ENCODE measurements around the gene AEN.
"Not testable (repeated sequence)": the region's sequence is repeated elsewhere in the genome, so short reads cannot be mapped to it uniquely, and the experiment has no call there.

DNA sequence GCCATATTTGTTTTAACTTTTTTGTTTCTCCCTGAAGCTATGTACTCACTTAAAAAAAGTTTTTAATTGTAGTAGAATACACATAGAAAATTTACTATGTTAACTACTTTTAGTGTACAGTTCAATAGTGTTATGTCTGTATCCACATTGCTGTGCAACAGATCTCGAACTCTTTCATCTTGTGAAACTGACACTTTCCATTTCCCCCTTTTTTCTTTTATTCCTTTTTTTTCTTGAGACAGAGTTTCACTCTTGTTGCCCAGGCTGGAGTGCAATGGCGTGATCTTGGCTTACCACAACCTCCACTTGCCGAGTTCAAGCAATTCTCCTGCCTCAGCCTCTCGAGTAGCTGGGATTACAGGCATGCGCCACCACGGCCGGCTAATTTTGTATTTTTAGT, 11.7 kb downstream of the AEN start:
- TF ChIP-seq, protein P1, sequence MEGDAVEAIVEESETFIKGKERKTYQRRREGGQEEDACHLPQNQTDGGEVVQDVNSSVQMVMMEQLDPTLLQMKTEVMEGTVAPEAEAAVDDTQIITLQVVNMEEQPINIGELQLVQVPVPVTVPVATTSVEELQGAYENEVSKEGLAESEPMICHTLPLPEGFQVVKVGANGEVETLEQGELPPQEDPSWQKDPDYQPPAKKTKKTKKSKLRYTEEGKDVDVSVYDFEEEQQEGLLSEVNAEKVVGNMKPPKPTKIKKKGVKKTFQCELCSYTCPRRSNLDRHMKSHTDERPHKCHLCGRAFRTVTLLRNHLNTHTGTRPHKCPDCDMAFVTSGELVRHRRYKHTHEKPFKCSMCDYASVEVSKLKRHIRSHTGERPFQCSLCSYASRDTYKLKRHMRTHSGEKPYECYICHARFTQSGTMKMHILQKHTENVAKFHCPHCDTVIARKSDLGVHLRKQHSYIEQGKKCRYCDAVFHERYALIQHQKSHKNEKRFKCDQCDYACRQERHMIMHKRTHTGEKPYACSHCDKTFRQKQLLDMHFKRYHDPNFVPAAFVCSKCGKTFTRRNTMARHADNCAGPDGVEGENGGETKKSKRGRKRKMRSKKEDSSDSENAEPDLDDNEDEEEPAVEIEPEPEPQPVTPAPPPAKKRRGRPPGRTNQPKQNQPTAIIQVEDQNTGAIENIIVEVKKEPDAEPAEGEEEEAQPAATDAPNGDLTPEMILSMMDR (conservative IDR thresholded peaks at IDR 0.05) = not testable (repeated sequence)
- not testable (repeated sequence) for TF ChIP-seq ZFX (IDR thresholded peaks at IDR 0.05)

Data from C4-2B (cell line).